GM23338 (cell line): ENCODE measurements around the gene PSMD3. TPM values are rescaled to one million over a fixed set of nuclear protein-coding genes. Genes with fewer than 3 reads are reported as not detected.

ENCODE experiments used
- ATAC-seq: fragments of 200-7000 bp; cut with Tn5 transposase; 3 replicates; pipeline ENCODE4 v1.9.1; 2020
- DNase-seq: peaks from one replicate; pipeline ENCODE4 v3.0.0-alpha.2; 2015; ENCODE audit warnings: low spot score
- H2AFZ ChIP-seq: fragments of 200-600 bp; sonication (generic); 2 replicates; pipeline ENCODE4 v1.8.0; 2016; ENCODE audit warnings: antibody characterized with exemption, mild to moderate bottlenecking, moderate library complexity
- H3F3A ChIP-seq: fragments of 200-600 bp; sonication (generic); replicated peaks from 2 replicates; pipeline ENCODE4 v1.8.0; 2017; ENCODE audit warnings: antibody characterized with exemption, mixed run types, low read depth
- H3K27ac ChIP-seq: fragments of 200-600 bp; sonication (generic); 2 replicates; pipeline ENCODE4 v1.6.1; 2016; ENCODE audit warnings: low read depth
- H3K27me3 ChIP-seq: fragments of 200-600 bp; sonication (generic); 2 replicates; pipeline ENCODE4 v1.8.0; 2016; ENCODE audit warnings: mild to moderate bottlenecking, mixed run types, moderate library complexity; ENCODE audit not compliant: insufficient read depth
- H3K36me3 ChIP-seq: fragments of 200-600 bp; sonication (generic); 2 replicates; pipeline ENCODE4 v1.8.0; 2016; ENCODE audit warnings: mild to moderate bottlenecking; ENCODE audit not compliant: insufficient read depth
- H3K4me1 ChIP-seq: fragments of 200-600 bp; sonication (generic); 2 replicates; pipeline ENCODE4 v1.8.0; 2016; ENCODE audit warnings: mild to moderate bottlenecking, moderate library complexity; ENCODE audit not compliant: insufficient read depth
- H3K4me2 ChIP-seq: fragments of 200-600 bp; sonication (generic); 2 replicates; pipeline ENCODE4 v1.7.1; 2017; ENCODE audit warnings: mixed run types
- H3K4me3 ChIP-seq: fragments of 200-600 bp; sonication (generic); 2 replicates; pipeline ENCODE4 v1.6.1; 2016; ENCODE audit warnings: mixed run types
- H3K79me2 ChIP-seq: fragments of 200-600 bp; sonication (generic); replicated peaks from 2 replicates; pipeline ENCODE4 v1.8.0; 2017; ENCODE audit warnings: mild to moderate bottlenecking; ENCODE audit not compliant: insufficient read depth
- H3K9me2 ChIP-seq: fragments of 200-600 bp; sonication (generic); 2 replicates; pipeline ENCODE4 v1.8.0; 2017; ENCODE audit not compliant: insufficient read depth
- H4K20me1 ChIP-seq: fragments of 200-600 bp; sonication (generic); replicated peaks from 2 replicates; pipeline ENCODE4 v1.8.0; 2017; ENCODE audit warnings: mild to moderate bottlenecking; ENCODE audit not compliant: insufficient read depth
- H3K27ac Mint-ChIP-seq: 2 replicates; pipeline ENCODE4 v1.8.0; 2020; ENCODE audit warnings: inconsistent platforms, mild to moderate bottlenecking, moderate library complexity, mixed read lengths
- H3K27me3 Mint-ChIP-seq: 3 replicates; pipeline ENCODE4 v1.8.0; 2022; ENCODE audit warnings: low read depth, mild to moderate bottlenecking, moderate library complexity, mixed read lengths, inconsistent platforms; ENCODE audit not compliant: insufficient read depth, poor library complexity
- H3K36me3 Mint-ChIP-seq: 3 replicates; pipeline ENCODE4 v1.8.0; 2021; ENCODE audit warnings: low read depth, mild to moderate bottlenecking, inconsistent platforms, moderate library complexity, mixed read lengths
- H3K4me1 Mint-ChIP-seq: 3 replicates; pipeline ENCODE4 v1.8.0; 2020; ENCODE audit warnings: mild to moderate bottlenecking, inconsistent platforms, mixed read lengths
- H3K4me3 Mint-ChIP-seq: 3 replicates; pipeline ENCODE4 v1.8.0; 2021; ENCODE audit warnings: moderate library complexity, mild to moderate bottlenecking, inconsistent platforms, mixed read lengths
- H3K9me3 Mint-ChIP-seq: 3 replicates; pipeline ENCODE4 v1.8.0; 2020; ENCODE audit warnings: moderate library complexity, mild to moderate bottlenecking, inconsistent platforms, mixed read lengths
- CREB1 ChIP-seq: fragments of 250-450 bp; sonication (Bioruptor Pico); IDR thresholded peaks from 2 replicates; pipeline ENCODE4 v1.5.0; 2020; ENCODE audit warnings: low read depth, mild to moderate bottlenecking, moderate library complexity
- CTCF ChIP-seq, 2 experiments: fragments of 200-600 bp in 1 of 2; sonication (generic) in 1 of 2; conservative IDR thresholded peaks; 2 replicates each; pipeline versions ENCODE4 v1.5.1 to v1.6.1; 2016 to 2017; ENCODE audit warnings: antibody characterized with exemption in 2 of 2, low read depth in 2 of 2, mild to moderate bottlenecking in 2 of 2, moderate library complexity in 1 of 2
- ETS1 ChIP-seq: IDR thresholded peaks from 2 replicates; pipeline ENCODE4 v1.6.1; 2016; ENCODE audit warnings: antibody characterized with exemption
- EZH2 ChIP-seq: fragments of 200-600 bp; sonication (generic); IDR thresholded peaks from one replicate; pipeline ENCODE4 v1.8.0; 2017; ENCODE audit warnings: antibody characterized with exemption, mild to moderate bottlenecking, low read depth; ENCODE audit not compliant: unreplicated experiment
- EZH2phosphoT487 ChIP-seq: fragments of 200-600 bp; sonication (generic); IDR thresholded peaks from one replicate; pipeline ENCODE4 v1.8.1; 2018; ENCODE audit warnings: antibody characterized with exemption; ENCODE audit not compliant: unreplicated experiment
- JUNB ChIP-seq: IDR thresholded peaks from one replicate; pipeline ENCODE4 v1.6.1; 2016; ENCODE audit warnings: antibody characterized with exemption; ENCODE audit not compliant: unreplicated experiment
- POLR2AphosphoS5 ChIP-seq: IDR thresholded peaks from 2 replicates; pipeline ENCODE4 v1.6.1; 2016; ENCODE audit warnings: antibody characterized with exemption, low read depth
- REST ChIP-seq: IDR thresholded peaks from one replicate; pipeline ENCODE4 v1.6.1; 2018; ENCODE audit warnings: antibody characterized with exemption; ENCODE audit not compliant: unreplicated experiment
- ZNF331 ChIP-seq: fragments of 250-450 bp; sonication (Bioruptor Pico); IDR thresholded peaks from 2 replicates; pipeline ENCODE4 v1.5.0; 2020; ENCODE audit warnings: low read depth, mild to moderate bottlenecking, moderate library complexity
- ZNF462 ChIP-seq: fragments of 250-450 bp; sonication (Bioruptor Pico); IDR thresholded peaks from 2 replicates; pipeline ENCODE4 v1.5.0; 2020; ENCODE audit warnings: mild to moderate bottlenecking, moderate library complexity
- polyA plus RNA-seq: library from polyadenylated mRNA; unstranded; fragments of >200 nt; fragmentation: Nextera tagmentation; extraction: Ambion mirVana; gene quantifications from 2 replicates; pipeline ENCODE4 v1.2.1, GENCODE V29; 2016
- total RNA-seq: library from RNA; depleted of rRNA; stranded (reverse); fragments of >200 nt; shearing (Covaris generic); gene quantifications from 2 replicates; pipeline ENCODE4 v1.2.3, GENCODE V29; 2014

PSMD3 gene
- total and polyA plus RNA-seq, 2 experiments from 2014 or later, result 112 to 217 TPM

- Histone ChIP-seq H3F3A (no peaks in the 10 kb centered on the region; the same call in 1 of the 2 replicates), H3K9me2 (no peaks in the 10 kb centered on the region)
- no peaks in the 10 kb centered on the region for H3K27me3 Mint-ChIP-seq
These were observed 46.7 kb upstream of the PSMD3 start for GRCh38 chr17:39933912-39934311.

More at GRCh38 chr17:39933912-39934311, 46.7 kb upstream of the PSMD3 start:
- Mint-ChIP-seq H3K9me3 (no peaks in the 10 kb centered on the region), H3K36me3 (no peaks in the 10 kb centered on the region), H3K27ac (no peak overlapping the region), H3K4me3 (no peak overlapping the region), H3K4me1 (peaks cover 22% of the 10 kb centered on the region)
- Histone ChIP-seq H2AFZ (peak overlapping the region; percentile 28; the same call in 1 of the 2 replicates), H3K27me3 (no peaks in the 10 kb centered on the region), H3K4me3 (no peak overlapping the region), H3K4me2 (peak overlapping the region; percentile 19; the same call in 1 of the 2 replicates), H3K36me3 (no peaks in the 10 kb centered on the region), H4K20me1 (no peaks in the 10 kb centered on the region), H3K79me2 (no peaks in the 10 kb centered on the region), H3K4me1 (peaks cover 12% of the 10 kb centered on the region), H3K27ac (no peak overlapping the region)
- peak; percentile 38 for ATAC-seq
- TF ChIP-seq ZNF331, result no peak
- TF ChIP-seq POLR2AphosphoS5, result no peak
- TF ChIP-seq REST, result no peak
- no peak for TF ChIP-seq CTCF (conservative IDR thresholded peaks at IDR 0.05; ENCODE audit: low read depth in 2 of 2)
- no peak for TF ChIP-seq JUNB
- no peak for TF ChIP-seq CREB1 (CRISPR knock-in tag)
- no peak for TF ChIP-seq ETS1
- TF ChIP-seq ZNF462, result no peak
- TF ChIP-seq EZH2, result no peak
- no peak for TF ChIP-seq EZH2phosphoT487
- DNase-seq, result no peak
